ENCODE measurements around the gene MAP1B.

The MAP1B gene

GRCh38 chr5:72134226-72134899 lies 27.1 kb downstream of the MAP1B start:
- no peak for DNase-seq

GRCh38 chr5:72137826-72138409 lies 30.6 kb downstream of the MAP1B start:
- DNase-seq = no peak

- no peak for DNase-seq
These were observed 31.8 kb downstream of the MAP1B start for GRCh38 chr5:72138943-72139521.

GRCh38 chr5:72140711-72141110 lies 33.4 kb downstream of the MAP1B start:
- DNase-seq = no peak

- DNase-seq = no peak
These were observed 34.4 kb downstream of the MAP1B start for GRCh38 chr5:72141440-72142355.

- DNase-seq = no peak
These were observed 37.5 kb downstream of the MAP1B start for GRCh38 chr5:72144762-72145161.

GRCh38 chr5:72145348-72145747 lies 38.1 kb downstream of the MAP1B start:
- peak; percentile 28 for DNase-seq

GRCh38 chr5:72146056-72146455 lies 38.8 kb downstream of the MAP1B start:
- no peak for DNase-seq

- no peak for DNase-seq
These were observed 40.3 kb downstream of the MAP1B start for GRCh38 chr5:72147569-72147968.

- no peak for DNase-seq
These were observed 42.5 kb downstream of the MAP1B start for GRCh38 chr5:72149742-72150141.

- no peak for DNase-seq
These were observed 43.9 kb downstream of the MAP1B start for GRCh38 chr5:72151169-72151568.

- DNase-seq = no peak
These were observed 44.4 kb downstream of the MAP1B start for GRCh38 chr5:72151646-72152045.

- DNase-seq = no peak
These were observed 45.3 kb downstream of the MAP1B start for GRCh38 chr5:72152545-72152944.

GRCh38 chr5:72153551-72153950 lies 46.3 kb downstream of the MAP1B start:
- no peak for DNase-seq

GRCh38 chr5:72154076-72154756 lies 46.9 kb downstream of the MAP1B start:
- no peak for DNase-seq

- no peak for DNase-seq
These were observed 49.8 kb downstream of the MAP1B start for GRCh38 chr5:72156946-72157624.

- no peak for DNase-seq
These were observed 50.3 kb downstream of the MAP1B start for GRCh38 chr5:72157625-72157962.

- no peak for DNase-seq
These were observed 52.2 kb downstream of the MAP1B start for GRCh38 chr5:72159501-72159911.

- no peak for DNase-seq
These were observed 53.1 kb downstream of the MAP1B start for GRCh38 chr5:72160329-72160728.

- no peak for DNase-seq
These were observed 53.7 kb downstream of the MAP1B start for GRCh38 chr5:72160959-72161358.

- DNase-seq = no peak
These were observed 54.7 kb downstream of the MAP1B start for GRCh38 chr5:72161951-72162350.

- DNase-seq = no peak
These were observed 56.2 kb downstream of the MAP1B start for GRCh38 chr5:72163349-72163983.
